Measurements from ENCODE around the gene RASA4B. TPM values are rescaled to one million over a fixed set of nuclear protein-coding genes. Genes with fewer than 3 reads are reported as not detected.
"Not testable (repeated sequence)": the region's sequence is repeated elsewhere in the genome, so short reads cannot be mapped to it uniquely, and the experiment has no call there.

RASA4B gene
- total and polyA plus RNA-seq, 2 donors (not counting 3 experiments of a cell fraction or from before 2014, with no cell fraction given), result 3.2 to 9.8 TPM

GRCh38 chr7:102478314-102479208 is 39.0 kb downstream of the RASA4B start, which contains the start of gene POLR2J:
POLR2J (minus strand) TSS chr7:102478922; CDS start chr7:102478860, 62 bp downstream.
- dilution Hi-C loops (cut with MboI; ENCODE audit: extremely low pct_ligation_motif_present, low sequenced_read_pairs); H3K9ac ChIP-seq (replicated peaks; ENCODE audit: extremely low read depth, insufficient read depth, low read length): not testable (repeated sequence)

DNA sequence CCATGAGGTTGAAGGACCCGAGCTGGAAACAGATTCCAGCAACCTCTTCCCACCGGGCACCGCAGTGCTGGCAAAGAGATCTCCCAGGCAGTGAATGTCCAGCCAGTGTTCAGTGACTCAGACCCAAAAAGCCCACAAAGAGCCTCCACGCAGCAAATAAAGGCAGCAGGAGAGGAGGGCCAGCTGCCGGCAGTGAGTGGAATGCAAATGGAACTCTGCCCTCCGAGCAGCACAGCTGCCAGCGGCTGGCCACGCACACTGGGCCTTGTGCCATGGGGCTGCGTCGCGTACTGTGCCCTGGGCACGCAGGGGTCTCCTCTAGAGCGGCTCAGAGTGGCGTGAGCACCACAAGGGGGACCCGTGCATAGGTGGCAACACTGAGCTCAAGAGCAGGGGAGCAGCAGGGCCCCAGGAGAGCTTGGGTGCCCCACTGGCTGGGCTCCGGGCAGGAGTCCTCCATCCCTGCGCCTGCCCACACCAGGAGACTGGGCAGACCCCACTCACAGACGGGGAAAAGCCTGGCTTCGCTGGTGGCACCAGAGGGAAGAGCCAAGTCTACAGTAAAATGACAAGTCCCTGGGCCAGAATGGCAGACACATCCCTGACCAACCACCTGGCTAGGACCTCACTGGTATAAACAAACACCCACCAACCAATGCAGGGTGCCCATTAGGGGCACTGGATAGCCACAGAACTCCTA is 42.7 kb downstream of the RASA4B start:
- H3K9ac ChIP-seq (replicated peaks; ENCODE audit: extremely low read depth, insufficient read depth, low read length); POLR2A ChIA-PET; BruUV-seq (replicated peaks); H3K4me2 ChIP-seq (ENCODE audit: insufficient read depth, low read length); H3K27ac ChIP-seq (ENCODE audit: insufficient read depth, low read depth, low read length); H4K20me1 ChIP-seq (replicated peaks; ENCODE audit: control insufficient read depth, extremely low read depth, insufficient read depth, low read length); H3K4me1 ChIP-seq (ENCODE audit: control insufficient read depth, extremely low read depth, insufficient read depth, low read length); CTCF ChIA-PET; H3K27me3 ChIP-seq (ENCODE audit: control insufficient read depth in 2 of 2, insufficient read depth in 2 of 2, low read length in 2 of 2); FAIRE-seq; H3K79me2 ChIP-seq (ENCODE audit: control insufficient read depth, insufficient read depth, low read length); DNase-seq (ENCODE audit: low read depth, low spot score); H2AFZ ChIP-seq (ENCODE audit: low read depth, low read length); intact Hi-C loops (cut with micrococcal nuclease); H3K9me1 ChIP-seq (replicated peaks; ENCODE audit: control insufficient read depth, extremely low read depth, insufficient read depth, low read length); dilution Hi-C loops (cut with MboI; ENCODE audit: extremely low pct_ligation_motif_present, low sequenced_read_pairs); H3K9me3 ChIP-seq (replicated peaks; ENCODE audit: control insufficient read depth, insufficient read depth, low read length); H3K4me3 ChIP-seq (replicated peaks in 1 of 3; ENCODE audit: insufficient read depth in 1 of 3, low read depth in 1 of 3, low read length in 3 of 3): not testable (repeated sequence)
- peaks cover 2 to 16% of the 10 kb centered on the region in 2 experiments for H3K36me3 ChIP-seq (ENCODE audit: control insufficient read depth in 2 of 2, extremely low read depth in 1 of 2, insufficient read depth in 2 of 2, low read length in 2 of 2)

More at GRCh38 chr7:102478314-102479208, 39.0 kb downstream of the RASA4B start, which contains the start of gene POLR2J:
- CTCF ChIA-PET; POLR2A ChIA-PET; H3K4me1 ChIP-seq (ENCODE audit: control insufficient read depth, extremely low read depth, insufficient read depth, low read length); intact Hi-C loops (cut with micrococcal nuclease); H3K36me3 ChIP-seq (ENCODE audit: control insufficient read depth in 2 of 2, extremely low read depth in 1 of 2, insufficient read depth in 2 of 2, low read length in 2 of 2); H3K27ac ChIP-seq (ENCODE audit: insufficient read depth, low read depth, low read length); H3K9me3 ChIP-seq (replicated peaks; ENCODE audit: control insufficient read depth, insufficient read depth, low read length); H3K79me2 ChIP-seq (ENCODE audit: control insufficient read depth, insufficient read depth, low read length); H3K9me1 ChIP-seq (replicated peaks; ENCODE audit: control insufficient read depth, extremely low read depth, insufficient read depth, low read length); H4K20me1 ChIP-seq (replicated peaks; ENCODE audit: control insufficient read depth, extremely low read depth, insufficient read depth, low read length); FAIRE-seq; H2AFZ ChIP-seq (ENCODE audit: low read depth, low read length); H3K27me3 ChIP-seq (ENCODE audit: control insufficient read depth in 2 of 2, insufficient read depth in 2 of 2, low read length in 2 of 2): not testable (repeated sequence)
- peak; percentile 78 for DNase-seq (ENCODE audit: low read depth, low spot score)
- H3K4me3 ChIP-seq (replicated peaks in 1 of 3; ENCODE audit: insufficient read depth in 1 of 3, low read depth in 1 of 3, low read length in 3 of 3), result peak within 1 kb of the TSS in 1 of 3 experiments; percentile 45
- BruUV-seq (replicated peaks), result TSS peak; percentile 77
- peak within 1 kb of the TSS; percentile 47 for H3K4me2 ChIP-seq (ENCODE audit: insufficient read depth, low read length)
- TF ChIP-seq POLR2AphosphoS5 (IDR thresholded peaks at IDR 0.05; ENCODE audit: insufficient read depth, low read depth, low read length) (peak; percentile 48), POLR2A (IDR thresholded peaks at IDR 0.05; ENCODE audit: low read depth, low read length) (peak; percentile 43), CTCF (IDR thresholded peaks at IDR 0.05; ENCODE audit: extremely low read depth in 1 of 2, insufficient read depth in 1 of 2, low read depth in 1 of 2, low read length in 2 of 2) (peak in 1 of 2 donors; percentile 47)

DNA sequence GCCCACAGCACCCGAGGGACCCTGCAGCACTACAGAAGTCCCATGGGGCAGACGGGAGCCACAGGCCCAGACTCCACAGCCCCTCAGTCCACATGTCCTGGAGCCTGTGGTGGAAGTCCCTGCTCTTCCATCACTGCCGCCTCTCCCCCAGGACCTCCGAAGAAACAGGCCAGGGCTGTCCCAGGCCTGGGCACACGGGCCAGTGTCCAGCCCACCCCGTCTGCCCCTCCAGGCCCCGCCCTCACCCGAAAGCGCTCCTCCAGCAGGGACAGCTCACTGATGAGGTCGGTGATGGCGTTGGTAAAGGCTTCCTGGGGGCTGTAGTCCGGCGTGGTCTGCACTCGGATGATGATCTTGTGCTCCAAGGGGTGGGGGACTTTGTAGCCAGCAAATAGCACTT is 43.5 kb downstream of the RASA4B start:
- H3K4me2 ChIP-seq (ENCODE audit: insufficient read depth, low read length); POLR2A ChIA-PET; CTCF ChIA-PET; H3K9ac ChIP-seq (replicated peaks; ENCODE audit: extremely low read depth, insufficient read depth, low read length); BruUV-seq (replicated peaks); dilution Hi-C loops (cut with MboI; ENCODE audit: extremely low pct_ligation_motif_present, low sequenced_read_pairs); H4K20me1 ChIP-seq (replicated peaks; ENCODE audit: control insufficient read depth, extremely low read depth, insufficient read depth, low read length); H3K4me3 ChIP-seq (replicated peaks in 1 of 3; ENCODE audit: insufficient read depth in 1 of 3, low read depth in 1 of 3, low read length in 3 of 3); H3K27ac ChIP-seq (ENCODE audit: insufficient read depth, low read depth, low read length); intact Hi-C loops (cut with micrococcal nuclease); H3K4me1 ChIP-seq (ENCODE audit: control insufficient read depth, extremely low read depth, insufficient read depth, low read length); H3K27me3 ChIP-seq (ENCODE audit: control insufficient read depth in 2 of 2, insufficient read depth in 2 of 2, low read length in 2 of 2); H2AFZ ChIP-seq (ENCODE audit: low read depth, low read length); FAIRE-seq; H3K9me1 ChIP-seq (replicated peaks; ENCODE audit: control insufficient read depth, extremely low read depth, insufficient read depth, low read length); DNase-seq (ENCODE audit: low read depth, low spot score); H3K79me2 ChIP-seq (ENCODE audit: control insufficient read depth, insufficient read depth, low read length); H3K9me3 ChIP-seq (replicated peaks; ENCODE audit: control insufficient read depth, insufficient read depth, low read length): not testable (repeated sequence)
- H3K36me3 ChIP-seq (ENCODE audit: control insufficient read depth in 2 of 2, extremely low read depth in 1 of 2, insufficient read depth in 2 of 2, low read length in 2 of 2), result peaks cover 2 to 20% of the 10 kb centered on the region in 2 experiments

All from endothelial cell of umbilical vein (primary cell).